Measurements from ENCODE around the gene ABAT.
"Not testable (repeated sequence)": the region's sequence is repeated elsewhere in the genome, so short reads cannot be mapped to it uniquely, and the experiment has no call there.

Gene ABAT

GRCh38 chr16:8682551-8683259, 8.3 kb downstream of the ABAT start:
- DNase-seq (ENCODE audit: low read depth in 2 of 2): no peak

GRCh38 chr16:8683640-8684039, 9.2 kb downstream of the ABAT start:
- no peak for DNase-seq (ENCODE audit: low read depth in 2 of 2)

GRCh38 chr16:8685617-8686016, 11.2 kb downstream of the ABAT start:
- no peak for DNase-seq (ENCODE audit: low read depth in 2 of 2)

- DNase-seq (ENCODE audit: low read depth in 2 of 2): no peak
Observed at GRCh38 chr16:8686031-8686621, 11.7 kb downstream of the ABAT start.

- DNase-seq (ENCODE audit: low read depth in 2 of 2): no peak
Observed at GRCh38 chr16:8686879-8687278, 12.5 kb downstream of the ABAT start.

- DNase-seq (ENCODE audit: low read depth in 2 of 2): no peak
Observed at GRCh38 chr16:8689686-8690085, 15.3 kb downstream of the ABAT start.

DNA sequence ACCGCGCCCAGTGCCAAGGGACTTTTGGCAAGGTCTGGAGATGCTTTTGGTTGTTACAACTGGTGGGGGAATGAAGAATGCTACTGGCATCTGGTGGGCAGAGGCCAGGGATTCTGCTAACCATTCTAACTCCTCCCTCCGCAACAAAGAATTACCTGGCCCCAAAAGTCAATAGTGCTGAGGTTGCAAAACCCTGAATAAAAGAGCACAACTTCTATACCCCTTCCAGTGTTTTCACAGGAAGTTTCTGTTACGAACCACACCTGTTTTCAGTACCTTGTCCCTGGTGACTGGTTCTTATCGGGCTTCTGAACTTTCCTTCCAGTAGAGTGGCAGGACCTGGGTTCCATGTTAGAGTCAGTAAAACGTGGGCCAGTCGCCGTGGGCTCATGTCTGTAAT, 17.3 kb downstream of the ABAT start:
- DNase-seq (ENCODE audit: low read depth in 2 of 2): no peak

GRCh38 chr16:8694795-8695728, 20.6 kb downstream of the ABAT start:
- no peak for DNase-seq (ENCODE audit: low read depth in 2 of 2)

DNA sequence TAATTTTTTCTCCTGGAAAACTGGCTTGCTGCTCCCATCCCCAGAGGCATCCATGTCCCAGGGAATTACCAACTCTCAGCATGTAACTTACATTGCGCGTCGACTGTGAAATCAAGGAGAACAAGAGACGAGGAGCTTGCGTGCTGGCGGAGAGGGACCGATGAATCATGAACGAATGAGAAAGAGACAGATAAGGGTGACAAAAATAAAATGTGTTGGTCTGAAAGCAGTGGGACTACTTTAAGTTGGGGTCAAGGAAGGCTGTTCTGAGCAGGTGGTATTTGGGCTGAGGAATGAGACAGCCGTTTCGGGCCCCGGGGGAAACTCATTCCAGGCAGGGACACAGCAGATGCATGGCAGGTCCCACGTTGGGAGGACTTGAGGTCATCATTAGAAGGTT, 22.5 kb downstream of the ABAT start:
- no peak for DNase-seq (ENCODE audit: low read depth in 2 of 2)

DNA sequence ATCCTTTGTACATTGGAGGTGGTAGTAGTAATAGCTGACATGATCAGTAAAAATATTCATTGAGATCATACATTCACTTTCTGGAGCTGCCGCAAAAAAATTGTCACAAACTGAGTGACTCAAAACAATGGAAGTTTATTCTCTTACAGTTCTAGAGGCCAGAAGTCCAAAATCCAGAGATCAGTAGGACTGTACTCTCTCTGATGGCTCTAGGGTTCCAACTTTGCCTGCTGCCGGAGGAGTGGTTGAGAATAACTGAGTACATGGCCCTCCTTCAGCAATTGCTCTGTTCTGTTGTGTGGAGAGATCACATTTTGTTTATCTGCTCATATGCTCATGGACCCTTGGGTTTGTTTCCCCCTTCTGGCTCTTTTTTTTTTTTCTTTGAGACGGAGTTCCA, 23.5 kb downstream of the ABAT start:
- no peak for DNase-seq (ENCODE audit: low read depth in 2 of 2)

- no peak for DNase-seq (ENCODE audit: low read depth in 2 of 2)
Observed at GRCh38 chr16:8703693-8704092, 29.3 kb downstream of the ABAT start.

GRCh38 chr16:8704098-8704497, 29.7 kb downstream of the ABAT start:
- DNase-seq (ENCODE audit: low read depth in 2 of 2): no peak

DNA sequence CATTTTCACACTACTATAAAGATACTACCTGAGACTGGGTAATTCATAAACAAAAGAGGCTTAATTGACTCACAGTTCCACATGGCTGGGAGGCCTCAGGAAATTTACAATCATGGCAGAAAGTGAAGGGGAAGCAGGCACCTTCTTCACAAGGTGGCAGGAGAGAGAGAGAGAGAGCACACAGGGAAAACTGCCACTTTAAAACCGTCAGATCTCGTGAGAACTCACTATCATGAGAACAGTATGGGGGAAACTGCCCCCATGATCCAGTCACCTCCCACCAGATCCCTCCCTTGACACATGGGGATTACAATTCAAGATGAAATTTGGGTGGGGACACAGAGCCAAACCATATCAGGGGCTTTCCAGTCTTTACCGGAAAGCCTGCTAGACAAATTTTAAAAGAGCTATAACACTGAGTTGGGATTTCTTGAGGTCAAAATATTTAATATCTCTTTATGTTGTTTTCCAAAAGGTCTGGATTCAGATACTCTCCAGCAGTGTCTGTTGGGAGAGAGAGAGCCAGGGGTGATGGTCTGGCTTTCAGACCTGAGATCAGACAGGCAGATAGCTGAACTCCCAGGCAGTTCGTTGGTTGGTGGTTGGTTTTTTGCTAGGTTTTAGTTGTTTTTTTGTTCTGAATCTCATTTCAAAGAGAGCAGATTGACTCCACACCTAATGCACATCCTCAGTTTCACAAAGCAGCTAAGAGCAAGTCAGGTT, 30.8 kb downstream of the ABAT start:
- DNase-seq (ENCODE audit: low read depth in 2 of 2): not testable (repeated sequence)

DNA sequence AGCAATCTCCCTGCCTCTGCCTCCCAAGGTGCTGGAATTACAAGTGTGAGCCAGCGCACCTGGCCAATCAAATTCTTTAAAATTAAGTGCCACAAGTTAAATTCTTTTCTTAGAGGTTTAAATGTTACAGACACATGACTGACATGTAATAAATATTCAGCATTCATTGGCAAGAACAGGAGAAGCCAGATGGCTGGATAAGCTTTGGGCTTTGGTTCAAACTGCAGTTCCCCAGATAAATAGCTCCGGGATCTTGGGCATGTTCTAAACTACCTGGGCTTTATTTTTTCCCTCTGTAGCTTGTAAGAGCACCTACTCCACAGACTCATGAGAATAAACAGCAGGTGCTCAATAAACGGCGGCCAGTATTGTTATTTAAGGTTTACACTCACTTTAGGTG, 34.1 kb downstream of the ABAT start:
- no peak for DNase-seq (ENCODE audit: low read depth in 2 of 2)

DNA sequence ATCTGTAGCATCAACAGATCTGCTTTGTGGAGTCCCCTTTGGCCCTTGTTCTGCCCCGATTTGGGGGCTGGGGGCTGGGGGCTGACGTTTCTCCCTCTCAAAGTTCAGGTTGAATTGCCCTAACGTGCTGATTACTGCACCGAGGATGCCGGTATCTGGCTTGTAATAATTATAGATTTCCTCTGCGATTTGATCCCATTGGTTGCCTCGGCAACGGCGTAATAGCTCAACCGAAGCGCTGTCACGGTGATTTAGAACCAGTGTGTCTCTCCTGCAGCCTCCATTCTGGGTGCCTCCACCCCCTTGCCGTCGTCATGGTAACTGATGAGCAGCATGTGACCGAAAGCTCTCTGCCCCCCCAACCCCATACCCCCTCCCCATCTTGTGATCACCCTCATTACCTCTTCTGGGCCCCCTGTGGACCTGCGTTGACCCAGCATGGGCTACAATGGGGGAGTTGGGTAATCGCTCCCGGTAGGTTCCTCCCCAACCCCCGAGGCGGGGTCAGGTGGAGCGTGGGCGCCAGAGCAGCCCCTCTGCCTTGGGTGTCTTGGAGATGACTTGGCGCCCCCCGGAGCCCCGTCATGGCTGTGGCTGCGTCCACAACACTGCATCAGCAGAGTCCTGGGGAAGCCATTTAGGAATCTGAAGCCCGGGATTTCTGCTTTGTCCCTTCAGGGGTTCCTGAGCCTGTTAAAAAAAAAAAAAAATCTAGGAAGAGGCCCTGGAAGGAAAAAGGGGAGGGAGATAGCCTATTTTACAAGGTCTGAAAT, 38.4 kb downstream of the ABAT start:
- DNase-seq (ENCODE audit: low read depth in 2 of 2): no peak

- DNase-seq (ENCODE audit: low read depth in 2 of 2): no peak
Observed at GRCh38 chr16:8713635-8714172, 39.3 kb downstream of the ABAT start.

DNA sequence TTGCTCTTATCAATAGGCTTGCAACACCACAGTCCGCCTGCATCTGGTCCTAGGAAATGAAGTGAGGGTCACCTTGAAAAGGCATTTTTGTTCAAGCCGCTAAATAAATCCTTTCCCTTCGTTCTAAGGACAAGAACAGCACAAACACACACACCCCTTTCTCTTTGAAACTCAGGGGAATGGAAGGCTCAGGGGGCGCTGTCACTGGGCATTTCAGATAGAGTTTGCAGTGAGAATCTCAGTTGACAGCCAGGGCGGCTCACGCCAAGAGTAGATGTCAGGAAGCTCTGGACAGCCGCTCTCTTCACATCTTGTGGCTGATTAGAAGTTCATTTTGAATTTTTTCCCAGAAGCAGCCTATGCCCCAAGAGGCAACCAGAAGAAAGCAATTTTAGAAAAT, 39.8 kb downstream of the ABAT start:
- DNase-seq (ENCODE audit: low read depth in 2 of 2): no peak

DNA sequence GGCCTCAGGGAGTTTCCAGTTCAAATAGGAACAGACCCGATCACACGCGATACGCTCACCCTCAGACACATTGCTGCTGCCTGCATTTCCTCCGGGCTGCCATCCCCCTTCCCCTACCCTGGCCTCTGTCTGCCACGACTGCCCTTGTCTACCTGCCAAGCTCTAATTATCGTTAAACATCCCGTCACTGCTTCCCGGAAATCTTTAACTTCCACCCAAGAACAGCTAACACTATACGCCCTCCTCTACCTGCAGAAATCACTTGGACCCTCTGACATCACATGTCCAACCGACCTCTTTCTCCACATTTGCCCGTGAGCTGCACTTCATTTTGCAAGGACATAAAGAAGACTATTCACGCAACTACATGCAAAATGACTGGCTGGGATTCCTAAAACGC, 40.4 kb downstream of the ABAT start:
- DNase-seq (ENCODE audit: low read depth in 2 of 2): no peak

DNA sequence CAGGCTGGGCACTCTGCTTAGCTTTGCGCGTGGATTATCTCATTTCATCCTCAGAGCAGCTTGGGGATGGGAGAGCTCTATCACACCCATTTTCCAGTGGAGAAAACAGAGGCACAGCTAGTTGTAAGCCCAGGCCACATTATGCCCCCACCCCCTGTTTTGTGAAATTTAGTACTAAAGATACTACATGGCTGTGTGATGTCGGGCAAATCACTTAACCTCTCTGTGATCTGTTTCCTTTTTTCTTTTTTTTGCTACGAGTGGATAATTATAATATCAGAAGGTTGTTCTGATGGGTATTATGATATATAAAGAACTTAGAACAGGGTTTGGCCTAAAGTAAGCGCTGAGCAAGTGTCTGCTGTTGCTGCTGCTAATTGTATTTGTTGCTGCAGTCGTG, 41.6 kb downstream of the ABAT start:
- no peak for DNase-seq (ENCODE audit: low read depth in 2 of 2)

DNA sequence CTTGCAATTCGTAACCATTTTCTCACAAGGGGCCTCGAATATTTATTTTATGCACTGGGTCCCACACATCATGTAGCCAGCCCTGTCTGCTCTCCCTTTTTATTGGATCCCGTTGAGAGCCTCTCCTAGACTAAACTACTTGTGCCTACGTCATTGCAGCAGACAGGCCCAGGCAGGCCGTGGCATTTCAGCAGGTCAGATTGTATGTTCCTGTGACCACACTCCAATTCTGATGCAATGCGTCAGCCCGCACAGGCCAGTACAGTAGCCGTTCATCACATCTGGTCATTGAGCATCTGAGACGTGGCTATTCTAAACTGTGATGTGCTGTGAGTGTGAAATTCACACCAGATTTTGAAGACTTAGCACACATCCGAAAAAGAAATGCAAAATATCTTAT, 42.2 kb downstream of the ABAT start:
- DNase-seq (ENCODE audit: low read depth in 2 of 2): no peak

GRCh38 chr16:8717469-8717868, 43.1 kb downstream of the ABAT start:
- no peak for DNase-seq (ENCODE audit: low read depth in 2 of 2)

All from stimulated activated CD8-positive, alpha-beta memory T cell treated with anti-CD3 and anti-CD28 coated beads, Interleukin-2, amount 100 ng/mL, for 48 hours (primary cell).